Non-pigmented ciliary epithelial cell (primary cell): ENCODE data around the gene CAMKV.
"Not testable (repeated sequence)": the region's sequence is repeated elsewhere in the genome, so short reads cannot be mapped to it uniquely, and the experiment has no call there.

Experiments used
- DNase-seq: peaks from one replicate; pipeline ENCODE4 v3.0.0-alpha.2; 2010; ENCODE audit warnings: low read depth

CAMKV gene, protein sequence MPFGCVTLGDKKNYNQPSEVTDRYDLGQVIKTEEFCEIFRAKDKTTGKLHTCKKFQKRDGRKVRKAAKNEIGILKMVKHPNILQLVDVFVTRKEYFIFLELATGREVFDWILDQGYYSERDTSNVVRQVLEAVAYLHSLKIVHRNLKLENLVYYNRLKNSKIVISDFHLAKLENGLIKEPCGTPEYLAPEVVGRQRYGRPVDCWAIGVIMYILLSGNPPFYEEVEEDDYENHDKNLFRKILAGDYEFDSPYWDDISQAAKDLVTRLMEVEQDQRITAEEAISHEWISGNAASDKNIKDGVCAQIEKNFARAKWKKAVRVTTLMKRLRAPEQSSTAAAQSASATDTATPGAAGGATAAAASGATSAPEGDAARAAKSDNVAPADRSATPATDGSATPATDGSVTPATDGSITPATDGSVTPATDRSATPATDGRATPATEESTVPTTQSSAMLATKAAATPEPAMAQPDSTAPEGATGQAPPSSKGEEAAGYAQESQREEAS

DNA sequence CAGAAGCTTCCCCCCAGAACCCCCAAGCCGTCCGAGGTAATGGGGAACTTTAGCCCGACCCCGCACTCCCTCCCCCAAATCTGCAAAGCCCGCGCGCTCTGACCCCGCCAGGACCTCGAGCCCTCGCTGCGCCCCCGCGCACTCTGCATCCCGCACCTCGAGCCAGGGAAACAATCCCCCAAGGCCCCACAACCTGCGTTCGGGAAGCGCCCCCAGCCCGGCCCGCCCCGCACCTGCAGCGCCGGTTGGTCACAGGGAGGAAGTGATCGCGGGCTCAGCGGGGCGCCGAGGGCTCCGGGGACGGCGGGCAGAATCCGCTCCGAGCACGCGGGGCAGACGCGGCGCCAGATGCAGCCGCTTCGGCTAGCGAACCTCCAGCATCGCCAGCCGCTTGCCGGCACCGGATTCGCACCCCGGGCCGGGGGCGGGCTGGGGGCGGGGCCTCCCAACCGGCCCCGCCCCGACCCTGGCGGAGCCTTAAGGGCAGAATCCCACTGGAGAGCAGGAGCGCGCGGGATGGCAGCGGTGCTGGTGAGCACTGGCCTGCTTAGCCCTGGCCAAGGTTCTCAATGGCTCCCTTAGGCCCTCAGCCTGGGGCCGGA lies at the start of gene CAMKV:
Gene CAMKV, minus strand, starts transcription at position 382 of the 602 bp plus-strand sequence. CDS start 7,518 bp downstream, outside the sequence.
- DNase-seq: no peak

DNA sequence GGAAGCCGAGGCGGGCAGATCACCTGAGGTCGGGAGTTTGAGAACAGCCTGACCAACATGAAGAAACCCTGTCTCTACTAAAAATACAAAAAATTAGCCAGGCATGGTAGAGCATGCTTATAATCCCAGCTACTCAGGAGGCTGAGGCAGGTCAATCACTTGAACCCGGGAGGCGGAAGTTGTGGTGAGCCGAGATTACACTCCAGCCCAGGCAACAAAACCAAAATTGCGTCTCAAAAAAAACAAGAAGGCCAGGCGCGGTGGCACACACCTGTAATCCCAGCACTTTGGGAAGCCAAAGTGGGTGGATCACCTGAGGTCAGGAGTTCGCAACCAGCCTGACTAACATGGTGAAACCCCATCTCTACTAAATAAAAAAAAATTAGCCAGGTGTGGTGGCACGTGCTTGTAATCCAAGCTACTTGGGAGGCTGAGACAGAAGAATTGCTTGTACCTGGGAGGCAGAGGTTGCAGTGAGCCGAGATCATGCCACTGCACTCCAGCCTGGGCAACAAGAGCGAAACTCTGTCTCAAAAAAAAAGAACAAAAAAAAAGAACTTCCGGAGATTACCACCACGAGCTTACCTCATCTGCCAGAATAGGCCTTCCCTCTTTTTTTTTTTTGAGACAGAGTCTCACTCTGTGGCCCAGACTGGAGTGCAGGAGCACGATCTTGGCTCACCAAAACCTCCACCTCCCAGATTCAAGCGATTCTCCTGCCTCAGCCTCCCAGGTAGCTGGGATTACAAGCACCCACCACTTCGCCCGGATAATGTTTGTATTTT lies 48.3 kb upstream of the CAMKV start:
- not testable (repeated sequence) for DNase-seq

DNA sequence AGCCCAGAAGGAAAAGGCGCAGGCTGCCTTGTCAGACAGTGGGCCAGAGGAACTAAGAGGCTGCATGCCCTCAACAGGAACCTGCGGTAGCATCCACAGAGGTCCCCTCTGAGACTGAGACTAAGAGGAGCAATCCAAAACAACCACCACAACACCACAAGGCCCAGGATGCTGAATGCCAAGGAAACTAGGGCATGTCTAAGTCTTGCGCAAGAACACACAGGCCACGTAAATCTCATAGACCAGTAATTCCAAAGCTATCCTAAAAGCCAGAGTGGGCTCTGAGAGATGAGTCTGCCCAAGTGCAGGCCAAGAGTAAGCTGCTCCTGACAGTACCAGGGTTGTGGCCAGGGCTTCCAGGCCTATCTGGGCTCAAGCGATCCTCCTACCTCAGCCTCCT lies 47.0 kb upstream of the CAMKV start:
- DNase-seq: no peak

DNA sequence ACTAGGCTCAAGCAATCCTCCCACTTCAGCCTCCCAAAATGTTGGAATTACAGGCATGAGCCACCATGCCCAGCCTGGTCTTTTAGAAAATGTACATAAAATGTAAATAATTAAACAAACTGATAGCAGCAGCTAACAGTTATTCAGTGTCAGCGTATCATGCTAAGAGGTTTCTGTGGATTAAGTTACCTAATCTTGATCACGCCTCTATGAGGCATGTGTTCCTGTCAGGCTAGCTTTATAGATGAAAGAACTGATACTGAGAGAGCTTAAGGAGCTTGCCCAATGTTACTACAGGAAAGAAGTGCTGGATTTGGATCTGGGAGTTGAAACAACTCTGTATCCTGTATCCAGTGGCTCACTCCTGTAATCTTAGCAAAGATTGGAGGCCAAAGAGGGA lies 45.2 kb upstream of the CAMKV start:
- no peak for DNase-seq

DNA sequence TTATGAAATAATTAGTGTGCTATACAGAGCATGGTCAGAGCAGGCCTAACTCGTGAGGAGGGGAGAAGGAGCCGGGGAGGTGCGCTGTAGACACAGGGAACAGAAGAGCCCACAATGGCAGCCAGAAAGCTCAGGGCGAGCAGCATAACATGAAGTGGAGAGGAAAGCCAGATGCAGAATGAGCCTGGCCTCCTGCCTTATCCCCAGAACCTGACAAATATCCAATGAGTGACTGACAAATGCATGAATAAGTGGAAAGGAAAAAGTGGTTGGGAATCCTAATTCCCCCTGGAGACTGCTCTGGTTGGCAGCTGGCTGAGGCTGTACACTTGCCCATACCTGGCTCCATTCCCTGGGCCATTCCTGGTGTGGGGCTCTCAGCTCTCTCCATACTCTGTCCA lies 43.2 kb upstream of the CAMKV start:
- DNase-seq: no peak

DNA sequence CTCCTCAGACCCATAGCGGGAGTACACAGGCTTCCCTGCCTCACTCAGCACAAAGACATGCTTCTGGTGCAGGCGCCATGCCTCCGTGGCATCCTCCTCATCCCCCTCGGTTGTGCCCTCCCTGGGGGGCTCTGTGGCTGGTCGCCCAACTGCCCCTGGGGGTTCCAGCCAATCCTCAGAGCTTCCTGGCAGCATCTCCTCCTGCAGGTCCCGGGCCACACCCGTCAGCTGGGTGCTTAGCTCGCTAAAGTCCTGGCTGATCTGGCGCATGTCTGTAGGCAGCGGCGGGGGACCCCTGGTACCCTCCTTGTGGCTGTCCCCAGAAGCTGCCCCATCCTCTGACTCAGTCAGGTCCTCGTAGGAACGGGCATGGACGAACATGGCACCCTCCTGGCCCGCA lies 41.9 kb upstream of the CAMKV start:
- no peak for DNase-seq

DNA sequence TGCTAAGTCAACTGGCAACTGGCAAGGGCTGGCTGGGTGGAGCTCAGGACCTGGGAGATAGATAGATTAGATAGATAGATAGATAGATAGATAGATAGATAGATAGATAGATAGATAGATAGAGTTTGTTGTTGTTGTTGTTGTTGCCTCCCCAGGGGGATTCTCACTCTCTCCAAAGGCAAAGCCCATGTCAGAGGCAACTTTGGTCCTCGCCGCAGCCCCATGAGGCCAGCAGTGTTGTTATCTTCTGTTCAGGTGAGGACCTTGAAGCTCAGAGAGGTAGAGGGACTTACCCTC lies 41.4 kb upstream of the CAMKV start:
- DNase-seq: no peak

DNA sequence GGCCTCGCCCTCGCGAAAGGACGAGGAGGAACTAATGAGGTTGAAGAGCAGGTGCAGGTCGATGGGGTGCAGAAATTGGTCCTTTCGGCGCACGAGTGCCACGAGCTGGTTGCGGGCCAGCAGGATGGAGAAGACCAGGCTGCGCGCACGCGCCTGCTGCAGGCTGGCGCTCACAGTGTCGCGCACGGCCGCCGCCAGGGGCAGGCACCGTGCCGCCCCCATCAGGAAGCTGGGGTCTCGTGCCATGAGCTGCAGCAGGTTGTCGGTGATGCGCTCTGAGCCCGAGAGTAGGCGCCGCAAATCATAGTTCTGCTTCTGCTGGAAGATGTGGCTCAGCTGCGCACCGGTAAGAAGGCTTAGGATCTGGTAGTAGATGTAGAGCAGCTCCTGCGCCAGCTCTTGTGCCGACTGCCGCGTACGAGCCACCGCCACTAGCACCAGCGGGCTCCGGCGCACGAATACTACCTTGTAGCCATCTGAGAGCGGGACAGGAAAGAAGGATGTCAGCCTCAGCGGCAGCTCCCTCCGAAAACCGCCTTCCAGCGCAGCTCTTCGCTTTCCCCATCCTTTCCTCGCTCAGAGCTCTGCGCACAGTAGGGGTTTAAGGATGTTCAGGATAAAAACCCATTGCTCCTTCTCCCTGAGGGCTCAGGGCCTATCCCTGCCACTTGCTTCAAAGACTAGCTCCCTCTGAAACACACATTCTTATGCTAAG lies 40.9 kb upstream of the CAMKV start:
- no peak for DNase-seq

DNA sequence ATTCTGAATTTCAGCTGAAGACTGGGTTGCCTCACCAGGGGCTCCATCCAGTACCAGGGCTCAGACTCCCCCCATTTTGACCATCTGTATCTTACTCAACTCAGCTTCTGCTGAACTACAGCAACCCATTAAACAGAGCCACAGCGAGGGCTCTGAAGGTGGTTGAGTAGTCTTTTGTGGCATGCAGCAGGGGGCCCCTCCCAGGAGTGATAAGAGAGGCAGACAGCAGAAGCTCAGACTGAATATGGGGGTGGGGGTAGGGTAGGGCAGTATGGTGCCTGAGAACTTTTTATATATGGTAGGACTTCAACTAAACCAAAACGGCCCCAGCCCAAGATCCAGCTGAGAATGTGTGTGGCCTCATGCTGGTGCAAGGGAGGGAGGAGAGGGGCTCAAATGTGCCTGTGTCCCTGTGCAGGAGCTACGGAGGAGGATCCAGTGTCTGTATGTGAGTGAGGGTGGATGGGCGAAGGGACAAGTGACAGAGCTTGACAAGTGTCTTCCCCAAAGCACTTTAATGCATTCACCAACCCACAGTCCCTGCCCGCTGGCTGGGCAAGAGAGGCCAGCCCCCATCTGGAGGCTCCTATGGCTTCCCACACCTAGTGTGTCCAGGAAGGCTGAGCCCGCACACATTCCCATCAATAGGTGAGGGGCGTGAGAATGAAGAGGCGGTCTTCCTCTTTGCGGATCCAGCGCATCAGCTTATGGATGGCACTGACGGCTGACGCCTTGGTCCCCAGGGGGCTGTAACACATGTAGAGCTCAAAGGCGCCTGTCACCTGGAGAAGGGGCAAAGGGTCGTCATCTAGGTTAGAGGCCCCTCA lies 38.9 kb upstream of the CAMKV start:
- DNase-seq: no peak

DNA sequence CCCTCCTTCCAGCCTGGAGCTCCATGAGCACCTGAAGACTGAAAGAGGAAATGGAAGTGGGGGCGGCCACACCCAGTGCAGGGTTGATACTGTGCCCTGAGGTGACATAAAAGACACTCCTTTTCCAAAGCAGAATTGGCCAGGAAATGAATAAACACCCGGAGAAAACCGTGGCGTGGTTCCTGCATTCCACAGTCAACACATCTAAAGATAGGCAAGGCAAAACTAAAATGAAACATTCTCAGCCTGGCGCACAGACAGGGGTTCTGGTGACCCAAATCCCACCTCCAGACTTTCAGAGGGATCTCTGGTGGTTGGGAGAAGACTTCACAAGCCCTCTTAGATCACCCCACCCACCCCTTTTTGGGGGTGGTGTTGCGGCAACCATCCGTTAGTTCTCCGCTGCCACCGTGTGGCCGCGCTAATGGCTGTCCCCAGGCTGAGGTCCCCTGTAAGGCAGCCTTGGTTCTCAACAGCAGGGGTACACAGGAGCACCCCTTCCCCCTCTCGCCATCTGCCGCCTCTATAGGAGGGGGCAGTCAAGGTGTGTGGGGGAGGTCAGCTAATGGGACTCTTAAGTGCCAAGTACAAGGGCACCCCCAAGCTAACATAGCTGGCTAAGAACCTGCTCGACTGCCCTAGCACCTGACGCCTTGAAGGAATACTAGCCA lies 36.5 kb upstream of the CAMKV start:
- DNase-seq: no peak

DNA sequence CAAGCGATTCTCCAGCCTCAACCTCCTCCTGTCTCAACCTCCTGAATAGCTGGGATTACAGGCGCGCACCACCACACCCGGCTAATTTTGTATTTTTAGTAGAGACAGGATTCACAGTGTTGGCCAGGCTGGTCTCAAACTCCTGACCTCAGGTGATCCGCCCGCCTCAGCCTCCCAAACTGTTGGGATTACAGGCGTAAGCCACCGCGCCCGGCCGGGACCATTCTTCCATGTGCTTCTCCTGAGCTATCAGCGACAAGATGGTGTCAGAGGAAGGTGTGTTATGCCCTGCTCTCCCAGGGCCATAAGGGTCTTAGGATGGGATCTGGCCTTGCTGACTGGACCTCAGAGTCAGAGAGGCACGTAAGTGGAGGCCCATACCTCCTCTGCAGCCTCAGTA lies 34.7 kb upstream of the CAMKV start:
- not testable (repeated sequence) for DNase-seq

DNA sequence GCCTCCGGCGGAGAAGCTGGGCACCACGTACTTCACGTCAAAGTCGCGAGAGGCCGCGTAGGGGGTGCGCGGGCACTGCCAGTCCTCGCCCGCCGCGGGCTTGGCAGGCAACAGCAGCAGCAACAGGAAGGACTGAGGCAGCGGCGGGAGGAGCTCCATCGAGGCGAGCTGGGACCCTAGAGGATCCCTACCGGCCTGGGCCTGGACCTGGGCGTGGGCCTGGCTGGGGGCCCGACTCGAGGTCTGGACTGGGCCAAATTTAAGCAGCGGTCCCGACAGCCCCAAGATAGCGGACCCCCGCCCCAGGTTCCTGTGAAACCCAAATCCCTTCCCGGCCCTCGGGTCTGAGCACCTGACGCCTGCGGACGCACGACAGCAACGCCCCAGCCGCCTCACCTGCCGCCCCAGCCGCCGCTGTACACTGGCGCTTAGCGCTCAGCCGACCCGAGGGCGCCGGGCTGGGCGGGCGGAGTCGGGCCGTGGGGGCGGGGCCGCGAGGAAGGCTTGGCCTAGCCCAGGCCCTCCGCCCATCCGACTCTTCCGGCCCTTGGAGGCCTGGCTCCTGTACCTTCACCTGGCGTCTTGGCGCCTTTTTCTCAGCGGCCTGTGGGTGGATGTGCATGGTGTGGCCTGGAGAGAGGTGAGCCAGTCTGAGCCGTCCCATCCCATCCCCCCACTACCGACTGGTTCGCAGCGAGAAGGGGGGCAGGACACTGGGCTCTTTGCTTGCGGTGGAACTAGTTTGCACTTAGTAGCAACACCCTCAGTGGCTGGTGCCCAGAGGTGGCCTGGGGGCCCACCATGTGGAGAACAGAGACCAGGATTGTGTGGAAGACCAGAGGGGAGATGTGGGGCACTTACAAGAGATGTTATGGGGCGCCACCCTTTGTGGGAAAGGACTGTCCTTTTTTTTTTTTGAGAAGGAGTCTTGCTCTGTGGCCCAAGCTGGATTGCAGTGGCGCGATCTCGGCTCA lies 34.0 kb upstream of the CAMKV start, which contains the start of gene MST1R:
Gene MST1R, minus strand, starts transcription at position 423 of the 974 bp plus-strand sequence. Its CDS starts 264 bp downstream, at position 159.
- DNase-seq: no peak

DNA sequence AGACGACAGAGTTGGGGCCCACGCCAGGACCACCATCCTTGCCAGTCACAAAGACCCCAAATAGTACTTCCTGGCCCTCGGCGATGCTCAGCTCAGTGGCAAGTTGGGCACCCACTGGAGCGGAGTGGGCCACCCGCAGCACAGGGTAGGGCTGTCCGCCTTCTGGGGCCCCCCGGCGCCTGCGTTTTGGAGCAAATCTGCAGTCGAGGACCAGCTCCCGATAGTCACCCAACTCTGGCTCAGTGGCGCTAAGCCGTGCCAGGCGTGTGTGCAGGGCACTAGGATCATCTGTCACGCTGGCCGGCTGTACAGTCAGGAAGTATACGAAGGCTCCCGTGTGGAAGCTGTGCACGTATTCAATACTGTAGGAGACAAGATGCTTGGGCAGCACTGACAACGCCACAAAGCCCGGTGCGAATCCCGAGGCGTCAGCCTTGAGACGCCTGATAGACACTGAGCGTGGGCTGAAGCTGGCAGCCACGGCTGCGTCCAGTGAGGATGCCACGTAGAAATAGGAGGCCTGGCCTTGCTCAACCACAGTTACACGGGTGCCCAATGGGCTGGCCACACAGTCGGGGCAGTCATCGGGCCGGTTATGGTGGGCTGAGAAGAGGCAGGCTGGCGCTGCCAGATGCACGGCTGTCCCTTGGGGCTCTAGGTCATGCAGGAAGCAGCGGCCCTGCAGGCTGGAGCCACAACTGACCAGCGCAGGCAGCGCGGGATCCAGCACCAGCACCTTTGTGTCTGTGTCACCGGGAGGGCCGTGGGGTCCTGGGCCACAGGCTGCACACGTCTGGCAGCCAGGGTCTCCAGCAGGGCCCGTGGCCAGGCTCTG lies 33.0 kb upstream of the CAMKV start:
- no peak for DNase-seq

DNA sequence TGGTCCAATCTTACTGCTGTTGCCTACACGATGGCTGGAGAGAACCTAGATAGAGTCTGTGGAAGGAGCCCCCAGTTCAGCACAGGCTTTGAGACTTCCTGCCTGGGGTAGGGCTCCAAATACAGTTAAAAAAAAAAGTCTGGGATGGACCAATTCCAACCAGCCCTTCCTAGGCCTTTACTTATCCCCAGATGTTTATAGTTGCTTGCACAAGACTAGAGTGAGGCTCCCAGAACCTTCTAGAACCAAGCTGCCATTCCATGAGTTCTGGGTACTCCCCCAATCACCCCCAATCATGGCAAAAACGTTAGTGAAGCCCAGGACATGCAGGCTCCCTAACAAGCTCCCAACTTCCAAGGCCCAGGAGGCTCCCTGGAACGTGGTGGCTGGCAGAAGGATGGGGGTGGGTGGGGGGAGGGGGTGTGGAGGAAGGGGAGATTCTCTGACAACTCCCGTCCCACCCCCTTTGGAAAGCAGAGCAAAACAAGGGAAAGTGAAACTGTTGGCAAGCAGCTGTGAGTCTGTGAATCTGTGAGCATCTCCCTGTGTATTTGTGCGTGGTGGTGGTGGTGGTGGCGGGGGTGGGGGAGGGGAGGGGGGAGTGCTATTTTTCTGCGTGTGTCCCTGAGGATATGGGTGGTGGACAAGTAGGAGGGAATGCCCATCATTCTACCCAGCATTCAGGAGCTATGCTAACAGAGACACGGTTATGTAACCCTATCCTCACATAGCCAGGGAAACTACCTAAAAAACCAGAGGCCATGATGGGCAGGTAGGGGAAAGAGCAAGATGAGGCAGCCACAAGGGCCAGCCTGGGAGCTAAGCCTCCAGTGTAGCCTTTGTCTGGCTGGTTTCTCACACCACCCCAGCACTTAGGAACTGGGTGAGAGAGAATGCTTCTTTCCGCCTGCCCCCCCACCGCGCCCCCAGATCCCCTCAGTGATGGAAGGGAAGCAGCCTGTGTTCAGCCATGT lies 31.9 kb upstream of the CAMKV start:
- no peak for DNase-seq

DNA sequence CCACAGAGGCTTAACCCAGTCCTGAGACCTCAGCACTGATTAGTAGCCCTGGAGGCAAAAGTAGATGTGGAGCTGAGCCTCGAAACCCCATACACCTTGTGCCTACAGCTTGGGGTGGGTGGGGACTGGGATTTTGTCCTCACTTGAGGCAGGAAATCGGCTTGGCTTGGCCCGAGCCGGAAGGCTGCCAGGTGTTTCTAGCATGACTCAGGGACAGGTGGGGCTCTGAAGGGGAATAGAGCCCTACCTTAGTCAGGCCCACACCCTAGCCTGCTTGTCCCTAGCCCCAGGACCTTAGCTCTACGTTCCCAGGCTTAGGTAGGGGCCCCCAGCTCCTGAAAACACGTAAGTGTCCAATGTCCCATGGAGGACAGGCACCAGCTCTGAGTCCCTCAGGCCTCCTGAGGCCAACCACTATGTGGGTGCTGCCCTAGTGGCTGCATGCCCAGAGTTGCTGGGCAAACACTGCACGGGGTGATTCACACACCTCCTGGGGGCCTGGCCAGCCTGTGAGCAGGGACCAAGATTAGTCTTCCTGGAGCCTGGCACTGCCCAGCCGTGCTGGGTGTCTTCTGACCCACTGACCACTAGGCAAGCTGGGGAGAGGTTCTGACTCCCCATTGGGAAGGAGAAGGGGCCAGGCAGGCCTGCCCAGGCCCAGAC lies 30.9 kb upstream of the CAMKV start:
- no peak for DNase-seq

DNA sequence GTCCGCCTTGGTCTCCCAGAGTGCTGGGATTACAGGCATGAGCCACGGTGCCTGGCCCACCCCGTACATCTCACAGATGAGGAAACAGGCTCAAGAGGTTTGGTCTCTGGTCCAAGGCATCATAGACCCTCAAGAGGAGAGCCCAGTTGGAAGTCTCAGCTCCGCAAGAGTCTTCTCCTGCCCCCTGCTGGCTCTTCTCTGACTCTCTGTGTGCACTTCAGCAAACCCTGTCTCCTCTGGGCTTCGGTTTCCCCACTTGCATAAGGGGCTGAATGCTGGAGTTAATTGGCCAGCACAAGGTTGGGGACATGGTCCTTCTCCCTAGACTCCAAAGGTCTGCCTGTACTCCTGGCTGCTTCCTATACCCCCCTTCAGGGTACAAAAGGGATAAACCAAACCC lies 30.1 kb upstream of the CAMKV start:
- no peak for DNase-seq

DNA sequence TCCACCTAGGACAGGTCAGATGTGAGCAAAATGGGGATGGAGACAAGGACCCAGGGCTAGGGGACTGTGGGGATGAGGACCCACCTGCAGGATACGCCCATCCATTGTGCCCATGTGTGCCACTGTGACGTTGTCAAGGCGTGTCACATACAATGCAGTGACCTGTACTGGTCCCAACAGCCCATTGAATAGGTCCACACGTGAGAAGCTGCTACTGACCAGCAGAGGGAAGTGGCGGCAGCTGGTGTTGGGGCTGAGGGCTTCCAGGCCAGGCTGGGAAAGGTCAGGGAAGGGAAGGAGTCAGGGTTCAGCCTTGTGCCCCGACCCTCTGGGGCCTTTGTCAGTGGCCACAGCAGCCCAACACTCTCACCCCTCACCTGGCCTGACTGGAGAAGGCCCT lies 29.3 kb upstream of the CAMKV start:
- no peak for DNase-seq
